ENCODE results near the gene ATP11A.

ATP11A gene

DNA sequence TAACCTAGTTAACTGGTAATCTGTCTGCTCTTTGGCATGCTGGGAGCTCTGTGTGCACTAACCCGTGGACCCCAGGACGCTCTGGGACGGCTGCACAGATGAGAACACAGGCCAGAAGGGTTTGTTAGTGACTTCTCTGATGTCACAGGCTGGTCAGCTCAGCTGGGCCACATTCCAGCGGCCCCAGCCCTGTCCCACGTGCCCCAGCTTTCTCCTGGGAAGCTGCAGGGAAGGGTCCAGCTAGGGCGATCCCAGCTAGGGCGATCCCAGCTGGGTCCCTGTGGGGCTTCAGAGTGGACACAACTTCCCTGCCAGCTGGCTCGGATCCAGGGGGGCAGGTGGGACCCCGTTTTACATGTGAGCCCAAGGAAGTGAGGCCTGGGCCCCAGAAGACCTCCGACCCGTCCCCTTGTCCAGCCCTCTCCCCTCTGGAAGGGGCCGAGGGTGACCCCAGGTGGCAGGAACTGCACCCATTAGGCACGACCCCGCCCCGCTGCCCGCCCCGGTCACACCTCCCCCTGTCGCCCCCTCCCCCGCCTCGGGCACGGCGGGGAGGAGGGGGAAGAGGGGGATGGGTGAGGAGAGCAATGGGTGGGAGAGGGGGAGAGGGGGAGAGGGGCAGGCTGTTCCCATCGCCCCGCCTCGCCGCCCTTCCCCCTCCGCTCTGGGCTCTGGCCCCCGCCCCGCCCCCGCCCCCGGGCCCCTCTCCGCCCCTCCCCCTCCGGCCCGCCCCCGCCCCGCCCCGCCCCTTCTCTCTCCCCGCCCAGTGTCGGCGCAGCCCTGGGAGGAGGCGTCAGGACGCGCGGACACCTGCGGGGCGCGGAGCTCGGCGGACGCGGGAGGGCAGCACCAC lies 204.0 kb downstream of the ATP11A start:
- H3K4me3 ChIP-seq (ENCODE audit: low read depth, low read length) = no peak overlapping the region
- TF ChIP-seq, protein P1, sequence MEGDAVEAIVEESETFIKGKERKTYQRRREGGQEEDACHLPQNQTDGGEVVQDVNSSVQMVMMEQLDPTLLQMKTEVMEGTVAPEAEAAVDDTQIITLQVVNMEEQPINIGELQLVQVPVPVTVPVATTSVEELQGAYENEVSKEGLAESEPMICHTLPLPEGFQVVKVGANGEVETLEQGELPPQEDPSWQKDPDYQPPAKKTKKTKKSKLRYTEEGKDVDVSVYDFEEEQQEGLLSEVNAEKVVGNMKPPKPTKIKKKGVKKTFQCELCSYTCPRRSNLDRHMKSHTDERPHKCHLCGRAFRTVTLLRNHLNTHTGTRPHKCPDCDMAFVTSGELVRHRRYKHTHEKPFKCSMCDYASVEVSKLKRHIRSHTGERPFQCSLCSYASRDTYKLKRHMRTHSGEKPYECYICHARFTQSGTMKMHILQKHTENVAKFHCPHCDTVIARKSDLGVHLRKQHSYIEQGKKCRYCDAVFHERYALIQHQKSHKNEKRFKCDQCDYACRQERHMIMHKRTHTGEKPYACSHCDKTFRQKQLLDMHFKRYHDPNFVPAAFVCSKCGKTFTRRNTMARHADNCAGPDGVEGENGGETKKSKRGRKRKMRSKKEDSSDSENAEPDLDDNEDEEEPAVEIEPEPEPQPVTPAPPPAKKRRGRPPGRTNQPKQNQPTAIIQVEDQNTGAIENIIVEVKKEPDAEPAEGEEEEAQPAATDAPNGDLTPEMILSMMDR (conservative IDR thresholded peaks at IDR 0.05; ENCODE audit: low read depth, low read length) = no peak
- peak; percentile 27 for DNase-seq (ENCODE audit: low read depth)

DNA sequence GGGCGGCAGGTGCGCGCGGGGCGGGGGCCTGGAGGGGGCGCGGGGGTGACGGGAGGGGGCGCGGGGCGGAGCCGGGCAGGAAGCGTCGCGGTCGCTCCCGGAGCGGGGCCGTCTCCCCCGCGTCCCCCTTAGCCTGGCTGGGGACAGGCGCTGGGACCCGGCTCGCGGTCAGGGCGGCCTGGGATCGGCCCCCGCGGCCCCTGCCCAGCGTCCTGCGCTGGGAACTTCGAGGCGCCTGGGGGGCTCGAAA lies 204.5 kb downstream of the ATP11A start:
- TF ChIP-seq, protein P1 (conservative IDR thresholded peaks at IDR 0.05; ENCODE audit: low read depth, low read length) = no peak
- no peak overlapping the region for H3K4me3 ChIP-seq (ENCODE audit: low read depth, low read length)
- DNase-seq (ENCODE audit: low read depth) = no peak

DNA sequence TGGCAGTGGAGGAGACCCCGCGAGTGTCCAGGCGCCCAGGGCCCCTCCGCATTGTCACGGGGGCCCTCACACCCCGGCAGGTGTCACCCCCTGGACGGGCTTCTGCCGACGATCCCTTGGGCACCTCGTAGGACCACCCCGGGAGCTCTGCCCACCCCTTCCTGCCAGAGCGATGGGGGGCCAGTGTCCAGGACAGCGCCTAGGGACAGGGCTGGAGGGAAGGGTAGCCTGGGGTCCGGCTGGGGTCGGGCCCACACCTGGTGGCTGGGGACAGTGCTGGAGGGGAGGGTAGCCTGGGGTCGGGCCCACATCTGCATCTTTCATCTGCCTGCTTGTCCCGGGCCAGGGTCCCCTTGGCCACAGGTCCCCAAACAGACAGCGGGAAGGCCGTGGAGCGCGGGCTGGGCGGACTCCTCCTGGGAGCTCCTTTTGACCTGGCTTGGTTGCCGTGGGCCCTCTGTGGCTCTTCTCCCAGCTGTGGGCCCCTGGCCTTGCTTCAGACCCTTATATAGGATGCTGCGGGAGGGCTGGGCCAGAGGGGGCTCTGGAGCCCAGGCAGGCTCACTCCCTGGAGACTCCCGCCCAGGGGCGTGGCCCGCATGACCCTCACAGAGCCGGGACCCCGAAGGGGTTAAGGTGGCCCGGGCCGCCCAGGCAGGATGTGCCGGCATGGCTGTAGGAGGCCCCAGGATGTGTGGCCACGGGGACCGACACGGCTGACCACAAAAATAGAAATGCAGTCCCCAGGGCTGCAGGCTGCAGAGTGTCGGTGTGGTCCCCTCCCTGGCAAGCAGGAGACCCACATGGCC lies 205.0 kb downstream of the ATP11A start:
- no peak for DNase-seq (ENCODE audit: low read depth)
- TF ChIP-seq, protein P1 (conservative IDR thresholded peaks at IDR 0.05; ENCODE audit: low read depth, low read length) = no peak
- no peak overlapping the region for H3K4me3 ChIP-seq (ENCODE audit: low read depth, low read length)

DNA sequence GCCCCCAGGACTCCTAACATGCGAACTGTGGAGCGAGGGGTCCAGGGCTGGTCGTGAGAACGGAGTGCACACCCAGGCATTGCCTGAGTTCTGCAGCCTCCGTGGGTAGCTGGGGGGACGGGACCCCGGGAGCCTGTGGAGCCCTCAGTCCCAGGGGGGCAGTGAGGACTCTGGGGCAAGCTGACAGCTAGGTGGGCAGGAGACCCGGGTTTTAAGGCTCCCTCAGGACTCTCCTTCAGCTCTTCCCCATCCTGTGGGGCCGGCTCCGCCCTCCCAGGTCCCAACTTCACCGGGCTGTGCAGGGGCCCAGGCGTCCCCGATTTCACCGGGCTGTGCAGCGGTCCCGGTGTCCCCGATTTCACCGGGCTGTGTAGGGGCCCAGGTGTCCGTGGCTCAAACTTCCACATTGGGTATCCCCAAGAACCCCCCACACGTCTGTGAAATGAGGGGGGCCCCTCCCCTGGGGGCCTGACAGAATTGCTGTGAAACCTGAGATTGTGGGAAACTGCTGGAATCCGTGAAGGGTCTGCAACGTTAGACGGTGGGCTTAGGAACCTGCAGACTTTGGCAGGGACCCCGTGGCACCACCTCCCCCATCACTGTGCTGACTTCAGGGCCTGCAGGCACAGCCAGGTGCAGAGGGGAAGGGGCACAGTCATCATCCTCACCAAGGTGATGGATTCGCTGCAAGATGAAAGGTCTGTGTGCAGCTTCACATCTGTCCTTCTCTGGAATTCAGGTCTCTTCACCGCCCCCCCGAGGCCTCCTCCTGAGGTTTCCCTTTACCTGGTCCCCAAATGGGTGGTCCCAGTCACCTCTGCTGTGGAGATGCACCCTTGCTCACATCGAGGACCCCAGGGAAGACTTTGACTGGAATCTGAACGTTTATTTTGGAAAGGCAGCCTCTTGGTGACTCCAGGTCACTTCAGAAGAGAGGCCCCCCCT lies 206.0 kb downstream of the ATP11A start:
- H3K4me3 ChIP-seq (ENCODE audit: low read depth, low read length) = no peak overlapping the region
- no peak for DNase-seq (ENCODE audit: low read depth)
- TF ChIP-seq, protein P1 (conservative IDR thresholded peaks at IDR 0.05; ENCODE audit: low read depth, low read length) = no peak

DNA sequence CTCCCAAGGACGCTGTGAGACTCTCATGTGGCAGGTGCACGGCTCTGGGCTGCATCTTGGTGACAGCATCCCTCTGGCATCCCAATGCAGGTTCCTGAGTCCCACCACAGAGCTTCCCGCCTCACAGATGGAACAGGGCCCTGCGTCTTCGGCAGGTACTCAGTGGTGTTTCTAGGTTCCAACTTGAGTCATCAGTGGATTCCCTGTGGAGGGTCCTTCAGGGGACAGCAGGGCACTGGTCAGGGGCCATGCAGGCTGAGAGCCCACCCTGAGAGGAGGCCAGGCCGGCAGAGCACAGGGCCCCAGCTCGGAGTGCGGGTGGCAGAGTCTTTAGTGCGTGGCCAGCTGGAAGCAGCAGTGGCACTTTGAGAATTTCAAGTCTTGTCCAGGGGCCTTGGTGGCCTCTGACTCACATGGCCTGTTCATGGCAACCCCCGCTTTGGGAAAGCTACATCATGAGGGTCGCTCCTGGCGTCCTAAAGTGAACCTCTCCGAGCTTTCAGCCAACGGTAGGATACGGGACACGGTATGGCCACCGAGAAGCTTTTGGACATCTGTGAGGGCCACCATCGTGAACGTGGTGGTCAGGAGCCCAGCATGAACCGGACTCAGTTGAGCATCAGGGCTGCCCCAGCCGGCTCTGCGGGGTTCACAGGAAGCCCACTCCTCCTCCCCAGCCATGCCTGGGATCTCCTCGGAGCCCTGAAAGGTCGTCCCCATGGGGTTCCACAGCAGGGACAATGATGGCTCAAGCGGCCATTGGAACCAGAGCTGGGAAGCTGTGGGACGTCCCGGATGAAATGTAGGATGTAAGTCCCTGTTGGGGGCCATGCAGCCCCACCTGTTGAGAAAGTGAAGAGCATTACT lies 207.1 kb downstream of the ATP11A start:
- no peak for DNase-seq (ENCODE audit: low read depth)
- H3K4me3 ChIP-seq (ENCODE audit: low read depth, low read length) = no peak overlapping the region
- TF ChIP-seq, protein P1 (conservative IDR thresholded peaks at IDR 0.05; ENCODE audit: low read depth, low read length) = no peak

DNA sequence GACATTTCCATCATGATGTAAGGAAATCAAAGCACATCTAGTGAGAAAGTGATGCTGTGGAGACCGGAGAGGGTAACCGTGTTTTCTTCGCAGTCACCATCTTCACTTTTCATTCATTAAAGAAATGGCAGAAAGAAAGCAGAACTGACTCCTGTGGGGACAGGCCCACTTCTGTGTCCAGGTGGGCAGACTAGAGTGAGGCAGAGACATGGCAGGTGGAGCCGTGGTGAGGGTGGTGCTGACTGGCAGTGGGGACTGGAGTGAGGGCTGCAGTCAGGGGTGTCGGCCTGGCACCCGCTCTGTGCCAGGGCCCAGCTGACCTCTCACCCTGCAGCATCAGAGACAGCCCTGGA lies 207.7 kb downstream of the ATP11A start:
- H3K4me3 ChIP-seq (ENCODE audit: low read depth, low read length) = no peak overlapping the region
- TF ChIP-seq, protein P1 (conservative IDR thresholded peaks at IDR 0.05; ENCODE audit: low read depth, low read length) = no peak
- no peak for DNase-seq (ENCODE audit: low read depth)
